IPS-18a (cell line): ENCODE measurements around the gene PAFAH1B1.

Experiments
- H3K27ac ChIP-seq: one replicate; pipeline ENCODE4 v1.5.1; 2013; ENCODE audit warnings: low read length
- H3K27me3 ChIP-seq: one replicate; pipeline ENCODE4 v1.6.1; 2013; ENCODE audit warnings: mild to moderate bottlenecking, low read length; ENCODE audit not compliant: control insufficient read depth, insufficient read depth
- H3K36me3 ChIP-seq: one replicate; pipeline ENCODE4 v1.6.1; 2013; ENCODE audit warnings: low read depth, low read length; ENCODE audit not compliant: control insufficient read depth
- H3K4me1 ChIP-seq: one replicate; pipeline ENCODE4 v1.6.1; 2013; ENCODE audit warnings: low read depth, low read length; ENCODE audit not compliant: control insufficient read depth
- H3K4me3 ChIP-seq: one replicate; pipeline ENCODE4 v1.5.1; 2013; ENCODE audit warnings: low read length
- H3K9ac ChIP-seq: one replicate; pipeline ENCODE4 v1.6.1; 2013; ENCODE audit warnings: mild to moderate bottlenecking, low read length, moderate library complexity
- H3K9me3 ChIP-seq: one replicate; pipeline ENCODE4 v1.6.1; 2013; ENCODE audit warnings: low read depth, low read length; ENCODE audit not compliant: control insufficient read depth

Gene PAFAH1B1

DNA sequence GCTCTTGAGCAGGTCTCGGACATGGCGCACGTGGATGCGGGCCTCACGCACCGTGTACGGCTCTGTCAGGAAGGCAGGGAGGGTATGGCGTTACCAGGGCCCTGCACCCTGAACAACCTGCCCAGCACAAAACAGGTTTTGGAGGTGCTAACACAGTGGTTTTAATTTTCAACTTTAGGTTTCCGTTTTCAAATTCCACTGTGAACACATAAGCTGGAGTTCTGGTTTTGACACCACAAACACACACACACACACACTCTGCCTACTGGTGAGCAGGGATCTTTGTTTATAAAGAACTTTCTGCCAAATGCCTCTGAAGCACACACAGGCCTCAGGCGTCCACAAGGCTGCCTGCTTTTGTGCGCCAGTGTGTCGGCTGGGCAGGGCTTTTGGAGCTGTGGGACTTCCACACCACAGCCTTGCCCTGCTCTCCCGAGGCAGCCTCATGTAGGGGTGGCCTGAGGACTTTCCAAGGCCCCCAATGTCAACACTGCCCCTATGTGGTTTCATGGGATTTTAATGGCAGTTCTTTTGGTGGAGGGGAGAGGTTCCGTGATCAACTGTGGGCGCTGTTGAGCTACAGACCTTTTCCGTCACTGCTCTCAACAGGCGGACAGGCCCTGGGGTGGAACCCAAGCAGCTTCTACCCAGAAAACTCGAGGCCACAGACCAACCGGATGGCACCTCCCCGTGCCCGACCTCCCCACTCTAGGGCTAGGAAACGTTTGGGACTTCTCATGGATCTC lies 108.7 kb downstream of the PAFAH1B1 start:
- no peak overlapping the region for H3K27ac ChIP-seq
- peaks cover 9% of the 10 kb centered on the region for H3K4me1 ChIP-seq
- peaks cover 3% of the 10 kb centered on the region for H3K36me3 ChIP-seq
- H3K27me3 ChIP-seq, result no peaks in the 10 kb centered on the region
- H3K4me3 ChIP-seq, result no peak overlapping the region
- H3K9me3 ChIP-seq, result no peaks in the 10 kb centered on the region
- no peak overlapping the region for H3K9ac ChIP-seq

GRCh38 chr17:2703181-2703580 lies 109.7 kb downstream of the PAFAH1B1 start:
- H3K27ac ChIP-seq, result no peak overlapping the region
- peaks cover 3% of the 10 kb centered on the region for H3K36me3 ChIP-seq
- no peaks in the 10 kb centered on the region for H3K27me3 ChIP-seq
- no peak overlapping the region for H3K9ac ChIP-seq
- H3K9me3 ChIP-seq, result no peaks in the 10 kb centered on the region
- no peak overlapping the region for H3K4me3 ChIP-seq
- H3K4me1 ChIP-seq, result peaks cover 9% of the 10 kb centered on the region

DNA sequence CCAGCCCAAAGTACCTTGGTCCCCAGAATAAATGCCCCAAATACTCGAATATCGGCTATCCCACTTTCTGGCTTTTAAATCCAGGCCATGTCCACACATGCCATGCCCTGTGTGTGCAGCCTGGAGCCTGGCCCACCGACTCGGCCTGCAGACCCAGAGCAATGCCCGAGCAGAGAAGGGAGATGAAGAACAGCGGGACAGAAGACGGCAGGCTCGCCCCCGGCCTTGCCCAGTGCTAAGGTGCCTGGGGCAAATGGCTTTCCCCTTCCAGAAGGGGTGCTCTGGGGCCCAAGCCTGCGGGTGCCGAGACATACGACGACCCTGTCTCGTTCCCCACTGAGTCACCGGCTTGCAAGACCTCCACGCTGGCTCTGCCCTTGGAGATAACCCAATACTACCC lies 110.2 kb downstream of the PAFAH1B1 start:
- Histone ChIP-seq H3K27me3 (no peaks in the 10 kb centered on the region), H3K9ac (no peak overlapping the region), H3K27ac (no peak overlapping the region), H3K4me1 (peaks cover 9% of the 10 kb centered on the region), H3K9me3 (no peaks in the 10 kb centered on the region), H3K4me3 (no peak overlapping the region), H3K36me3 (peaks cover 3% of the 10 kb centered on the region)

GRCh38 chr17:2704031-2704889 lies 110.8 kb downstream of the PAFAH1B1 start:
- Histone ChIP-seq H3K4me3 (no peak overlapping the region), H3K27ac (no peak overlapping the region), H3K9ac (no peak overlapping the region), H3K4me1 (peaks cover 9% of the 10 kb centered on the region), H3K27me3 (no peaks in the 10 kb centered on the region), H3K9me3 (no peaks in the 10 kb centered on the region), H3K36me3 (peaks cover 3% of the 10 kb centered on the region)

DNA sequence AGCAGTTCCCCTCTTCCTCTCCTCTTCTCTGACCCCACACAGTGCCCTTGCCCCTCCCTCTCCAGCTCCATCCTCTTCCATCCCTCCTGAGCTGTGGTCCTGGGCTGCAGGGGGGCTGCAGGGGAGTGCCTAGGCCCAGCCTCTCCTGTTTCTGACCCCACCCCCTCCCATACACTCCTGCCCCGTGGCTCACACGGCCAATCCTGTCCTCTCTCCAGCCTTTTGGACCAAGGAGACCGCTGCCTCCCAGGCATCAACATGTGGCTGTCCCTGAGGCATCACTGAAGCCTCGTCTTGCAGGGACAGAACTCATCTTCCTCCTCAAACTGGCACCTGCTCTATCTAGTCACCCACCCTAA lies 111.4 kb downstream of the PAFAH1B1 start:
- Histone ChIP-seq H3K9me3 (no peaks in the 10 kb centered on the region), H3K4me1 (peaks cover 9% of the 10 kb centered on the region), H3K4me3 (no peak overlapping the region), H3K36me3 (peaks cover 3% of the 10 kb centered on the region), H3K27ac (no peak overlapping the region), H3K27me3 (no peaks in the 10 kb centered on the region), H3K9ac (no peak overlapping the region)

DNA sequence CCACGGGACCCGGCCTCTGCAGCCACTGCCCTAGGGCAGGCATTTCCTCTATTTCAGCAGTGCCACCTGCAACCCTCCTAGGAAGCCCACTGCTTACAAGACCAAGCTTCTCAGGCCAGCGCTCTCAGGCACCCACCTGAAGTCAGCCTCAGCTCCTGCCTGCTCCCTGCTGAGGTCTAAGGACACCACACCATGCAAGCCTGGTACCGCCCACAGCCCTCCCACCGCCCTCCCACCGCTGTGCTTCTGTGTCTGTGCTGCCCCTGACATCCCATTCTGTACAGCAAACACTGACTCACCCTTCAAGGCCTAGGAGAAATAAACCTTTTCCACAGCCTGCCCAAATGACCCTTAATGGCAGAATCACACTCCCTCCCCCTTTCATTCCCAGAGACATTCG lies 111.8 kb downstream of the PAFAH1B1 start:
- peaks cover 3% of the 10 kb centered on the region for H3K36me3 ChIP-seq

GRCh38 chr17:2705888-2706795 lies 112.7 kb downstream of the PAFAH1B1 start:
- H3K36me3 ChIP-seq, result peaks cover 3% of the 10 kb centered on the region
- H3K9ac ChIP-seq, result no peak overlapping the region
- peaks cover 11% of the 10 kb centered on the region for H3K27me3 ChIP-seq
- no peaks in the 10 kb centered on the region for H3K9me3 ChIP-seq
- H3K27ac ChIP-seq, result no peak overlapping the region
- H3K4me3 ChIP-seq, result no peak overlapping the region
- H3K4me1 ChIP-seq, result peaks cover 17% of the 10 kb centered on the region

More for the DNA sequence above, 111.8 kb downstream of the PAFAH1B1 start:
- no peaks in the 10 kb centered on the region for H3K9me3 ChIP-seq
- H3K4me1 ChIP-seq, result peaks cover 11% of the 10 kb centered on the region
- no peak overlapping the region for H3K27ac ChIP-seq
- H3K27me3 ChIP-seq, result peaks cover 3% of the 10 kb centered on the region
- no peak overlapping the region for H3K4me3 ChIP-seq
- H3K9ac ChIP-seq, result no peak overlapping the region

- Histone ChIP-seq H3K36me3 (peaks cover 3% of the 10 kb centered on the region), H3K9me3 (no peaks in the 10 kb centered on the region), H3K4me1 (peaks cover 18% of the 10 kb centered on the region), H3K27ac (no peak overlapping the region), H3K4me3 (no peak overlapping the region), H3K9ac (no peak overlapping the region), H3K27me3 (peaks cover 13% of the 10 kb centered on the region)
Observed at GRCh38 chr17:2706911-2707510, 113.6 kb downstream of the PAFAH1B1 start.

DNA sequence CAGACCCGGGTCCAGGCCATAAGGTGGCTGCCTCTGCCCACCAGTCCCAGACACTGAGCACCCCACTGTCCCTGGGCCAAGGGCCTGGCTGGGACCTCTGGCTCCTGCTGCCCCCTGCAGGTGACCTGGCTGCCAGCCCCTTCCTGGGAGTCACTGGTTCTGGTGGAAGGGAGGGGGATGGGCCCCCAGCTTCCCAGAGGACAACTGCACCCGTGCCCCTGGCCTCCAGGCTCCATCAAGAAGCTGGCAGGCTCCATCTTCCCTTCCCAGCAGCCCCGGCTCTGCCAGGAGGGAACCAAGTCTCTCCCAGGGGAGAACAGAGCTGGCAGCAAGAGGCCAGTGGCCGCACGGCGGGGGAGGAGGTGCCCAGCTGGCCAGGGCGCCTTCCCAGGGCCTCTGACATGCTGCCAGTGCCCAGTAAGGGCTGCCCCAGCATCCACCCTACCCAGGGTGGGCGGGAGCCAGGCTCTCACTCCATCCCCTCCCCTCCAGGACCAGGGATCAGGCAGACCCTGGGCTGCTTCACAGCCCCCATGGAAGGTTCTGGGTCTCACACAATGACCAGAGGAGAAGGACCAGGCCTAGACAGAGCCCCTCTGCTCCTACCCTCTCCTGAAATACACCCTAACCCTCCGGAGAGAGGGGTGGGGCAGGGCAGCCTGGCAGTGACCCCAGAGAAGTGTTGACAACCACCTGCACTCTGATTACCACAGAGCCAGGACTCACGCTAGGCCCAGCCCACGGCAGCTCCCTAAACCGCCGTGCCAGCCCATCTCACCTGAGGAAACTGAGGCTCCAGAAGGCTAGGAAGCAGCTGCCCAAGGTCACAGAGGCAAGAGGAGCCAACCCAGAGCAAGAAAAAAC lies 114.5 kb downstream of the PAFAH1B1 start:
- Histone ChIP-seq H3K9ac (no peak overlapping the region), H3K9me3 (no peaks in the 10 kb centered on the region), H3K36me3 (peaks cover 1% of the 10 kb centered on the region), H3K4me1 (peaks cover 21% of the 10 kb centered on the region), H3K27ac (no peak overlapping the region), H3K27me3 (peaks cover 18% of the 10 kb centered on the region), H3K4me3 (no peak overlapping the region)

- Histone ChIP-seq H3K9ac (no peak overlapping the region), H3K27ac (no peak overlapping the region), H3K9me3 (no peaks in the 10 kb centered on the region), H3K27me3 (peaks cover 18% of the 10 kb centered on the region), H3K4me3 (no peak overlapping the region), H3K4me1 (peaks cover 21% of the 10 kb centered on the region), H3K36me3 (no peaks in the 10 kb centered on the region)
Observed at GRCh38 chr17:2708585-2709182, 115.2 kb downstream of the PAFAH1B1 start.
